GM12801 (cell line): ENCODE measurements around the gene FKBP5.

Experiments
- CTCF ChIP-seq: IDR thresholded peaks from one replicate; pipeline ENCODE4 v1.5.1; 2011; ENCODE audit warnings: control low read depth; ENCODE audit not compliant: insufficient read length; ENCODE audit errors: extremely low read depth

FKBP5 gene

GRCh38 chr6:35642471-35643161 is 46.1 kb downstream of the FKBP5 start:
- no peak for TF ChIP-seq CTCF

GRCh38 chr6:35640017-35640664 is 48.6 kb downstream of the FKBP5 start:
- TF ChIP-seq CTCF, result no peak

- no peak for TF ChIP-seq CTCF
Measured at GRCh38 chr6:35638679-35639078, 50.0 kb downstream of the FKBP5 start.

- TF ChIP-seq CTCF, result no peak
Measured at GRCh38 chr6:35637911-35638310, 50.8 kb downstream of the FKBP5 start.

GRCh38 chr6:35635601-35636597 is 52.8 kb downstream of the FKBP5 start:
- no peak for TF ChIP-seq CTCF

GRCh38 chr6:35634316-35634715 is 54.4 kb downstream of the FKBP5 start:
- no peak for TF ChIP-seq CTCF

GRCh38 chr6:35633579-35634089 is 55.1 kb downstream of the FKBP5 start:
- TF ChIP-seq CTCF, result no peak
